Astrocyte of the spinal cord (primary cell): Measurements from ENCODE around the gene STXBP1.

Source experiments
- DNase-seq: peaks from one replicate; pipeline ENCODE4 v3.0.0; 2011; ENCODE audit warnings: low read depth, low spot score
- H3K4me3 ChIP-seq: 2 replicates; pipeline ENCODE4 v1.5.1; 2011; ENCODE audit warnings: low read depth, mild to moderate bottlenecking, low read length, moderate library complexity
- in situ Hi-C: cut with HindIII; loops from 2 replicates; pipeline ENCODE4 v1.10.0; 2017; ENCODE audit warnings: low sequenced_read_pairs
- TF ChIP-seq, protein P1 (sequence below): IDR thresholded peaks from 2 replicates; pipeline ENCODE4 v1.5.1; 2012; ENCODE audit warnings: low read depth, mild to moderate bottlenecking, low read length, inconsistent platforms

The STXBP1 gene

GRCh38 chr9:127642082-127642740 lies 30.1 kb downstream of the STXBP1 start:
- DNase-seq = no peak
- no peak overlapping the region for H3K4me3 ChIP-seq
- in situ Hi-C loops = no loop called here
- TF ChIP-seq, protein P1, sequence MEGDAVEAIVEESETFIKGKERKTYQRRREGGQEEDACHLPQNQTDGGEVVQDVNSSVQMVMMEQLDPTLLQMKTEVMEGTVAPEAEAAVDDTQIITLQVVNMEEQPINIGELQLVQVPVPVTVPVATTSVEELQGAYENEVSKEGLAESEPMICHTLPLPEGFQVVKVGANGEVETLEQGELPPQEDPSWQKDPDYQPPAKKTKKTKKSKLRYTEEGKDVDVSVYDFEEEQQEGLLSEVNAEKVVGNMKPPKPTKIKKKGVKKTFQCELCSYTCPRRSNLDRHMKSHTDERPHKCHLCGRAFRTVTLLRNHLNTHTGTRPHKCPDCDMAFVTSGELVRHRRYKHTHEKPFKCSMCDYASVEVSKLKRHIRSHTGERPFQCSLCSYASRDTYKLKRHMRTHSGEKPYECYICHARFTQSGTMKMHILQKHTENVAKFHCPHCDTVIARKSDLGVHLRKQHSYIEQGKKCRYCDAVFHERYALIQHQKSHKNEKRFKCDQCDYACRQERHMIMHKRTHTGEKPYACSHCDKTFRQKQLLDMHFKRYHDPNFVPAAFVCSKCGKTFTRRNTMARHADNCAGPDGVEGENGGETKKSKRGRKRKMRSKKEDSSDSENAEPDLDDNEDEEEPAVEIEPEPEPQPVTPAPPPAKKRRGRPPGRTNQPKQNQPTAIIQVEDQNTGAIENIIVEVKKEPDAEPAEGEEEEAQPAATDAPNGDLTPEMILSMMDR = no peak

GRCh38 chr9:127644146-127644827 lies 32.2 kb downstream of the STXBP1 start:
- in situ Hi-C loops = no loop called here
- H3K4me3 ChIP-seq = no peak overlapping the region
- TF ChIP-seq, protein P1 = no peak
- DNase-seq = no peak

- in situ Hi-C loops = no loop called here
- H3K4me3 ChIP-seq = no peak overlapping the region
- peak; percentile 6 for DNase-seq
- TF ChIP-seq, protein P1 = no peak
Observed at GRCh38 chr9:127644943-127645342, 32.9 kb downstream of the STXBP1 start.

GRCh38 chr9:127647451-127647850 lies 35.4 kb downstream of the STXBP1 start:
- no peak for DNase-seq
- TF ChIP-seq, protein P1 = no peak
- H3K4me3 ChIP-seq = no peak overlapping the region
- in situ Hi-C loops = no loop called here

- no peak overlapping the region for H3K4me3 ChIP-seq
- in situ Hi-C loops = no loop called here
- no peak for DNase-seq
- TF ChIP-seq, protein P1 = no peak
Observed at GRCh38 chr9:127650518-127650917, 38.4 kb downstream of the STXBP1 start.

- TF ChIP-seq, protein P1 = no peak
- in situ Hi-C loops = no loop called here
Observed at GRCh38 chr9:127651697-127652610, 39.9 kb downstream of the STXBP1 start.

More at GRCh38 chr9:127651697-127652610, 39.9 kb downstream of the STXBP1 start:
- no peak overlapping the region for H3K4me3 ChIP-seq
- no peak for DNase-seq
